Stimulated activated CD4-positive, alpha-beta T cell treated with anti-CD3 and anti-CD28 coated beads, TNF-alpha, amount 100 ng/mL, for 48 hours (primary cell): Measurements from ENCODE around the gene MINDY4.

Source experiments
- DNase-seq, 3 donors: peaks; one replicate each; pipeline ENCODE4 v3.0.0-alpha.2; 2020; ENCODE audit warnings: low read depth in 3 of 3

Gene MINDY4

GRCh38 chr7:30915005-30915601, 143.9 kb downstream of the MINDY4 start:
- DNase-seq = no peak

- no peak for DNase-seq
These were observed 144.5 kb downstream of the MINDY4 start for GRCh38 chr7:30915751-30916150.

DNA sequence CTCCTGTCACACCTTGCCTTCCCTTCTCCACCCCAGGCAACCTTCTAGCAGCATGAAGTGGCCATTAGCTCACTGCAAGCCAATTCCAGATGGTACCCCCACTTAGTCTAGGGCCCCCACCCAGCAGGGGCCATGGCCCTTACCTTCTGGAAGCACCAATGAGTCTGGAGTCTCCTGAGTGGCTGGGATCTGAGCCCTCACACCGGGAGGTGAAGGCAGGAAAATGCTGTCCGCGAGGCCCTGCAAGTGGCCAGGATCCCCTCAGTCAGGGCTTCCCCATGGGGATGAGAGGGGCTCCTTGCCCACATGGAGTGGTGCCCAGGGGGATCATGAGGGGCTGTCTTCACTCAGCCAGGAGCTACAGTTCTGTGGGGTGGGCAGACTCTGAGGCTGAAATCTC, 145.0 kb downstream of the MINDY4 start:
- DNase-seq = no peak

- DNase-seq = no peak
These were observed 145.6 kb downstream of the MINDY4 start for GRCh38 chr7:30916767-30917166.

- no peak for DNase-seq
These were observed 146.1 kb downstream of the MINDY4 start for GRCh38 chr7:30917216-30917893.

- no peak for DNase-seq
These were observed 147.5 kb downstream of the MINDY4 start for GRCh38 chr7:30918676-30919075.

DNA sequence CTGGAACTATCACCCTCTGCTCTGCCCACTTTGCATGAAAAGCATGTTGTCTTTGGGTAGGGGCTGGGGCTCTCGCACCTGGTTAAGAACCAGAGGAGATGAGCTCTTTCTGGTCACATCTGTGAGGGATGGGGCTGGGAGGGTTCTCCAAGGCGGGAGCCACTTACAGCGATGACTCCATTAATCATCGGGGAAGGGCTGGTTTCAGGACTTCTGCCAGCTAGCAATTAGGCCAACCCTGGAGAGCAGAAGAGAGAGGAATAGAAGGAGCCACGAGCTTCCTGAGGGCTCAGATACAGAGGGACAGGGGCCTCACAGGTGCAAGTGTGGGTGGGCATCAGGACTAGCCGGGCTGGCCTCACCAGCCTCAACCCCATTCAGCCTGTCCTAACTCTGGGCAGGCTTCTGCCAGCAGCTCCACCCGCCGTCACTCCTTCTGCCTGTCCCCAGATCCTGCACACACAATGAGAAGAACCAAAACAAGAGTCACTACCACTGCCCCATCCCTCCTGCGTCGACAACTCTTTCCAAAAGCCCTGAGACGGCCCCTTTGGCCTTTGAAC, 148.9 kb downstream of the MINDY4 start:
- no peak for DNase-seq

DNA sequence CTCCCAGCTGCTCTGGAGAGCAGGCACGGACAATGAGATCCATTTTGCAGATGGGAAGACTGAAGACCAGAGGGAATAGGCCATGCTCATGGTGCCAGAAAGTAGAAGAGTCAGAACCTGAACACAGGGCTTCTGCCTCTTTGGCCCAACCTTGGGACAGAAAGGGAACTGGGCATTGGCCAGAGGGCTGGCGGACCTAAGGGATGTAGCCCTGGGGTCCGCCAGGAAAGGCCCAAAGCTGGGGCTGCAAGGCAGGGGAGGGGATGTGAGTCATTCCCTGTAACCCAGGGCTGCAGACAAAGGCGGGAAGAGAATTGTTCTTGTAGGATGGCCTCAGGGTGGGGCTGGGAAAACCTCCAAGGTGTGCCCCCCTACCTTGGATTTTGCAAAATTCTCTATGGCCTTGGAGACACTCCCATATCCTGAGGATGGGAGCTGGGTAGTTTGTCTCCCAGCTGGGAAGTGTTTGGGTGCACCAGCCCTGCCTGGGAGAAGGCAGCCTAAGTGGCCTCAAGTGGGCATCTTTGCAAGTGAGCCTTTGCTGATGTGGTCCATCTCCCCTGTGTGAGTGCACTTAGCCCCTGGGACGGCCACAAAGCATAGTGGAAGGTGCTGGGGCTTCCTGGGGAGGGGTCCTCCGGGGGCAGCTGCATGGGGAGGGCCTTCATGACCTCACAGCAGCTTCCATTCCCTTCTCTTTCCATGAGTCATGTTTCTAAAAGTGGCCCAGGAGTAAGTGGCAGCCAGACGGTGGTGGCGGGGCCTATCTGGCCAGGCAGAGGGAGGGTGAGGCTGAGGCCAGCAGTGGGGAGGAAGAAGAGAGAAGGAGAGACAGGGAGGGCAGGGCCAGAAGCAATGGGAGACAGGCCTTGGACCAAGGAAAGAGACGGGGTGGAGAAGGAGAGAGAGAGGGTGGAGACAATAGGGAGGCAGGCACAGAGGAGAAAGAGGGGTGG, 149.6 kb downstream of the MINDY4 start:
- no peak for DNase-seq

- no peak for DNase-seq
These were observed 150.6 kb downstream of the MINDY4 start for GRCh38 chr7:30921540-30922401.

DNA sequence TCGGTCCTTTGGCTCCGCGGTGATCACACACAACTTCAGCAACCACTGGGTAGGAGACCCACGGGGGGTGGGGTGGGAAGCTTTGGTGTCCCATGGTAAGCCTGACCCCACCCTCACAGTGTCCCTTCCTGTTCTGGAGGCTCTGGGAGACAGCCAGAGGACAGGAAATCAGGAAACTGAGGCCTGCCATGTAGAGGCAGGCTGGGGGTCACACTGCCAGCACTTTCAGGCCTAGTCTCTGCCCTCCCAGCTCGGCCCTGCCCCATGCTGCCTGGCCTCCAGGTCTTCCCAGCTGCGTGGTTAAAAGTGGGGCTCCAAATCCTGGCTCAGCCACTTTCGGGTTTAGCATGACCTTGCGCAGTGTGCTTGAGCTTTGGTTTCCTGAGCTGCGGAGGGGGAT, 151.4 kb downstream of the MINDY4 start:
- no peak for DNase-seq

DNA sequence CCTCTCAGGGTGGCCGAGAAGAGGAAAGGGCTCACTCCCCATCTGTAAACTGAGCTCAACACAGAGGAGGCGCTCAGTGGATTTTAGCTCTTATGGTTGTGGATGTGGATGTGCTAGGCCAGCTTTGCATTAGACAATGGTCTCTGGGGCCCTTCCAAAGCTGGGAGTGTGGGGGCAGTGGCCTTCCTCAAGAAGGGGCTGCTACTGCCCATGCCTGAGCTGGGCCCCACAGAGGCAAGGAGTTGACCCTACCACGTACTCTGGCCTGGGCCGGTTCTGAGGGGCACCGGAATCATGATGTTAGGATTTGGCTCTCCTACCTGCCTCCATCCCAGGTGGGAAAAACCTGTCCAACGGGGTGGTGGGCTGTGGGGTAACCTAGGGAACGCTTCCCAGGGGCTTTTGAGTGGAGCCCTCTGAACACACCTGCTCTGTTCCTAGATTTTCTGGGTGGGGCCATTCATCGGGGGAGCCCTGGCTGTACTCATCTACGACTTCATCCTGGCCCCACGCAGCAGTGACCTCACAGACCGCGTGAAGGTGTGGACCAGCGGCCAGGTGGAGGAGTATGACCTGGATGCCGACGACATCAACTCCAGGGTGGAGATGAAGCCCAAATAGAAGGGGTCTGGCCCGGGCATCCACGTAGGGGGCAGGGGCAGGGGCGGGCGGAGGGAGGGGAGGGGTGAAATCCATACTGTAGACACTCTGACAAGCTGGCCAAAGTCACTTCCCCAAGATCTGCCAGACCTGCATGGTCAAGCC, 152.0 kb downstream of the MINDY4 start:
- DNase-seq = no peak

- no peak for DNase-seq
These were observed 152.7 kb downstream of the MINDY4 start for GRCh38 chr7:30923774-30924413.

DNA sequence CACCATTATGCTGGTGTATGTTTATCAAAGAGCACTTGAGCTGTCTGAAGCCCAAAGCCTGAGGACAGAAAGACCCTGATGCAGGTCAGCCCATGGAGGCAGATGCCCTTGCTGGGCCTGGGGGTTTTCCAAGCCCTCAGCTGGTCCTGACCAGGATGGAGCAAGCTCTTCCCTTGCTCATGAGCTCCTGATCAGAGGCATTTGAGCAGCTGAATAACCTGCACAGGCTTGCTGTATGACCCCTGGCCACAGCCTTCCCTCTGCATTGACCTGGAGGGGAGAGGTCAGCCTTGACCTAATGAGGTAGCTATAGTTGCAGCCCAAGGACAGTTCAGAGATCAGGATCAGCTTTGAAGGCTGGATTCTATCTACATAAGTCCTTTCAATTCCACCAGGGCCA, 153.4 kb downstream of the MINDY4 start:
- DNase-seq = no peak

DNA sequence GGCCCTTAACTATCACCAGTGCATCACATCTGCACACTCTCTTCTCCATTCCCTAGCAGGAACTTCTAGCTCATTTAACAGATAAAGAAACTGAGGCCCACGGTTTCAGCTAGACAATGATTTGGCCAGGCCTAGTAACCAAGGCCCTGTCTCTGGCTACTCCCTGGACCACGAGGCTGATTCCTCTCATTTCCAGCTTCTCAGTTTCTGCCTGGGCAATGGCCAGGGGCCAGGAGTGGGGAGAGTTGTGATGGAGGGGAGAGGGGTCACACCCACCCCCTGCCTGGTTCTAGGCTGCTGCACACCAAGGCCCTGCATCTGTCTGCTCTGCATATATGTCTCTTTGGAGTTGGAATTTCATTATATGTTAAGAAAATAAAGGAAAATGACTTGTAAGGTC, 153.9 kb downstream of the MINDY4 start:
- DNase-seq = no peak

DNA sequence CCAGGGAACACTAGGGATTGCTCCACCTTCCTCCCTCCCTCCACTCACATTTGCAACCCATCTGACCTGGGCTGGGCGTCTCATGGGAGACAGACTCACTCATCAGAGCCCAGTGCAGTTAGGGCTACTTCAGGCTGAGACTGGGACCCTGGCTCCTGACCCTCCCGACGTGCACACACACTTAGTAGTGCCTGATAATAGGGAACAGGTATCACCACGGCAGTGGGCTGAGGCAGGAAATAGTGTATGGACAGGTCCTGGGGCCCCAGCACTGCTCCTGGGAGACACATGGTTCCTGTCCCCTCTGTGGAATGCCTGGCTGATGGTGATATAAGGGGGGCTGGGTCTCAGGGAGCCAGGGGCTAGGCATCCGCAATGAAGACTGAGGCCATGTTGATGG, 154.7 kb downstream of the MINDY4 start:
- no peak for DNase-seq

DNA sequence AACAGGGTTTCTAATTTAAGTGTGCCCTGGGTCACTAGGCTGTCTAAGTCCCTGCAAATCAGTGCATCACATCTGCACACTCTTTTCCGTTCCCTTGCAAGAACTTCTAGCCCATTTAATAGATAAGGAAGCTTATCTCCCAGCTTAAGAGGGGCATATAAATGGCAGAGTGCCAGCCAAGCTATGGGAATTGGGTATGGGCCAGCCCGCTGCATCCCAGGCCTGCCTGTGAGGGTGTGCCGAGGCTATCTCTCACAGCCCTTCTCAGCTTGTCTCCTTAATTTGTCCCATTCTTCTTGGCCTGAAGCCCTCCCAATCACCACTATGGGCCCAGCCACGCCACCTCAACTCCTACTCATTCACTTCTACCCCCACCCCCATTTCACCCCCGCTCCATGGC, 155.1 kb downstream of the MINDY4 start:
- no peak for DNase-seq

- no peak for DNase-seq
These were observed 155.8 kb downstream of the MINDY4 start for GRCh38 chr7:30927040-30927439.

DNA sequence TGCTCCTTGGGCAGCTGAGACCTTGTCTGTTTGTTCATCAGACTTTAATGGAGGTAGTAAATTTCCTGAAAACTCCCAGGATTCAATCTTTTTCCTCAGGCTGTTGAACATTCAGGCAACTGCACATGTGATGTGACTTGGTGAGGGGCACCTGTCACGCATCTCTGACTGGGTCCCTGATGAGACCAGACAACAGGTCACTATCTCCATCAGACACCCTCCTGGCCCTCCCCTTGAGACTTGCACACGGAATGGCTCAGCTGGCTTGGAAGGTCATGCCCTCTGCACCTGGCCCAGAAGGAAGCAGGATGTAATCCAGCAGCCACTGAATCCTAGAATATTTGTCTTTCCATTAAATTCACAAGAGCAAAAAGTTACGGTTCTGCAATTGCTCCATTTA, 156.3 kb downstream of the MINDY4 start:
- DNase-seq = no peak

GRCh38 chr7:30928254-30928872, 157.1 kb downstream of the MINDY4 start:
- DNase-seq = no peak

GRCh38 chr7:30929686-30930085, 158.5 kb downstream of the MINDY4 start:
- DNase-seq = no peak
